Right atrium auricular region (tissue), 2 donors: ENCODE data around the gene PRDM5. TPM values are rescaled to one million over a fixed set of nuclear protein-coding genes. Genes with fewer than 3 reads are reported as not detected.

ENCODE experiments used
- DNase-seq: peaks from one replicate; pipeline ENCODE4 v3.0.0-alpha.2; 2019; ENCODE audit warnings: low spot score
- H3K27ac ChIP-seq, 2 donors: fragments of 200-600 bp; sonication (generic); 1 replicate in 1 of 2; 2 replicates in 1 of 2; pipeline ENCODE4 v1.5.1; 2016 to 2019
- H3K27me3 ChIP-seq, 2 donors: fragments of 200-600 bp; sonication (generic); one replicate each; pipeline versions ENCODE4 v1.5.1 to v1.6.0; 2017 to 2019
- H3K36me3 ChIP-seq: fragments of 200-600 bp; sonication (generic); one replicate; pipeline ENCODE4 v1.5.1; 2016
- H3K4me1 ChIP-seq, 2 donors: fragments of 200-600 bp; sonication (generic); one replicate each; pipeline versions ENCODE4 v1.5.1 to v1.6.0; 2017 to 2019
- H3K4me3 ChIP-seq, 2 donors: fragments of 200-600 bp; sonication (generic); 1 replicate in 1 of 2; 2 replicates in 1 of 2; pipeline ENCODE4 v1.5.1; 2017 to 2019; ENCODE audit warnings: mild to moderate bottlenecking in 1 of 2, moderate library complexity in 1 of 2
- H3K9me3 ChIP-seq, 2 donors: fragments of 200-600 bp; sonication (generic); one replicate each; pipeline ENCODE4 v1.5.1; 2019
- total RNA-seq, 2 donors: library from RNA; depleted of rRNA; stranded (reverse); fragments of >200 nt; gene quantifications; one replicate each; pipeline ENCODE4 v1.1.0, GENCODE V29; 2016
- TF ChIP-seq, protein P1 (sequence below), 2 donors: fragments of 200-600 bp; sonication (generic); IDR thresholded peaks; one replicate each; pipeline ENCODE4 v1.5.1; 2019; ENCODE audit warnings: antibody characterized with exemption in 2 of 2

PRDM5 gene
- total RNA-seq, 2 donors from 2014 or later: 8.1 to 12.8 TPM

GRCh38 chr4:120826449-120826848 lies 96.1 kb downstream of the PRDM5 start:
- Histone ChIP-seq H3K27me3 (no peaks in the 10 kb centered on the region), H3K9me3 (no peaks in the 10 kb centered on the region), H3K27ac (no peak overlapping the region), H3K36me3 (no peaks in the 10 kb centered on the region), H3K4me1 (no peaks in the 10 kb centered on the region), H3K4me3 (no peak overlapping the region)
- DNase-seq: no peak
- TF ChIP-seq, protein P1, sequence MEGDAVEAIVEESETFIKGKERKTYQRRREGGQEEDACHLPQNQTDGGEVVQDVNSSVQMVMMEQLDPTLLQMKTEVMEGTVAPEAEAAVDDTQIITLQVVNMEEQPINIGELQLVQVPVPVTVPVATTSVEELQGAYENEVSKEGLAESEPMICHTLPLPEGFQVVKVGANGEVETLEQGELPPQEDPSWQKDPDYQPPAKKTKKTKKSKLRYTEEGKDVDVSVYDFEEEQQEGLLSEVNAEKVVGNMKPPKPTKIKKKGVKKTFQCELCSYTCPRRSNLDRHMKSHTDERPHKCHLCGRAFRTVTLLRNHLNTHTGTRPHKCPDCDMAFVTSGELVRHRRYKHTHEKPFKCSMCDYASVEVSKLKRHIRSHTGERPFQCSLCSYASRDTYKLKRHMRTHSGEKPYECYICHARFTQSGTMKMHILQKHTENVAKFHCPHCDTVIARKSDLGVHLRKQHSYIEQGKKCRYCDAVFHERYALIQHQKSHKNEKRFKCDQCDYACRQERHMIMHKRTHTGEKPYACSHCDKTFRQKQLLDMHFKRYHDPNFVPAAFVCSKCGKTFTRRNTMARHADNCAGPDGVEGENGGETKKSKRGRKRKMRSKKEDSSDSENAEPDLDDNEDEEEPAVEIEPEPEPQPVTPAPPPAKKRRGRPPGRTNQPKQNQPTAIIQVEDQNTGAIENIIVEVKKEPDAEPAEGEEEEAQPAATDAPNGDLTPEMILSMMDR (IDR thresholded peaks at IDR 0.05): no peak

DNA sequence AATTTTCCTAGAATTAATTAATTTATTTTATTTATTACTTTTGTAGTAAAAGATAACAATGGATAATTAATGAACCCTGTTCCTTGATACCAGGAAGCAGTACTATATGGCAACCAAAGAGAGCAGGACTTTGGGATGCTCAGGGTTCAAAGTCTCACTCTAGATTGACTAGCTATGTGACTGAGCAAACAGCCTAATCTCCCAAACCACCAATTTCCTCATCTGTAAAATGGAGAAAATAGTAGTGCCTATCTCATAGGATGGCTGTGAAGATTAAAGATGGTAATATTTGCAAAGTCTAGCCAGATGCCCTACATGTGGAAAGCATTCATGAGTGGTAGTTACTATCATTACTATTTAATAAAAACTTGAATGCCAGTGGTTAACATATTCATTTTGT lies 97.6 kb downstream of the PRDM5 start:
- DNase-seq: no peak
- Histone ChIP-seq H3K4me1 (no peaks in the 10 kb centered on the region), H3K27ac (no peak overlapping the region), H3K36me3 (no peaks in the 10 kb centered on the region), H3K4me3 (no peak overlapping the region), H3K9me3 (no peaks in the 10 kb centered on the region), H3K27me3 (no peaks in the 10 kb centered on the region)
- TF ChIP-seq, protein P1 (IDR thresholded peaks at IDR 0.05): no peak

GRCh38 chr4:120821977-120822376 lies 100.5 kb downstream of the PRDM5 start:
- Histone ChIP-seq H3K4me3 (no peak overlapping the region), H3K27me3 (no peaks in the 10 kb centered on the region), H3K36me3 (no peaks in the 10 kb centered on the region), H3K27ac (no peak overlapping the region), H3K4me1 (no peaks in the 10 kb centered on the region), H3K9me3 (no peaks in the 10 kb centered on the region)
- no peak for DNase-seq
- TF ChIP-seq, protein P1 (IDR thresholded peaks at IDR 0.05): no peak

DNA sequence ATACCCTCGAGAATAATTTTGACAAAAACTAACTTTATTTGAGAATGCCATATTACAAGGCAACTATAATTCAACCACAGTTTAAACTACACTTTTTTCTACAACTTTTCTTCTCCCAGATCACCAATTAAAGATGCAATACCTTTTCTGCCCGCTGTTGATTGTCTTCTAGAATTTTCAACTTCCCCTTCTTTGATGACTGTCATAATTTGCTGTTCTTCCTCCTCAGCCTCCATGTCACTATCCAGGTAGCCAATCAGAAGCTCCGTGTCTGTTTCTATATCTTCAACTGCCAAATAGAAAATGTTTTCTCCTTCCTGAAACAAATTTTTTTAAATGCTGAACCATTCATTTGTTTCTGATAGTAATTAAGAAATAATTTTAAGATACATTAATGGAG lies 101.5 kb downstream of the PRDM5 start:
- H3K4me3 ChIP-seq: no peak overlapping the region
- DNase-seq: no peak
- TF ChIP-seq, protein P1 (IDR thresholded peaks at IDR 0.05): no peak
- H3K27me3 ChIP-seq: no peaks in the 10 kb centered on the region
- no peaks in the 10 kb centered on the region for H3K9me3 ChIP-seq
- H3K4me1 ChIP-seq: no peaks in the 10 kb centered on the region
- no peak overlapping the region for H3K27ac ChIP-seq
- no peaks in the 10 kb centered on the region for H3K36me3 ChIP-seq

DNA sequence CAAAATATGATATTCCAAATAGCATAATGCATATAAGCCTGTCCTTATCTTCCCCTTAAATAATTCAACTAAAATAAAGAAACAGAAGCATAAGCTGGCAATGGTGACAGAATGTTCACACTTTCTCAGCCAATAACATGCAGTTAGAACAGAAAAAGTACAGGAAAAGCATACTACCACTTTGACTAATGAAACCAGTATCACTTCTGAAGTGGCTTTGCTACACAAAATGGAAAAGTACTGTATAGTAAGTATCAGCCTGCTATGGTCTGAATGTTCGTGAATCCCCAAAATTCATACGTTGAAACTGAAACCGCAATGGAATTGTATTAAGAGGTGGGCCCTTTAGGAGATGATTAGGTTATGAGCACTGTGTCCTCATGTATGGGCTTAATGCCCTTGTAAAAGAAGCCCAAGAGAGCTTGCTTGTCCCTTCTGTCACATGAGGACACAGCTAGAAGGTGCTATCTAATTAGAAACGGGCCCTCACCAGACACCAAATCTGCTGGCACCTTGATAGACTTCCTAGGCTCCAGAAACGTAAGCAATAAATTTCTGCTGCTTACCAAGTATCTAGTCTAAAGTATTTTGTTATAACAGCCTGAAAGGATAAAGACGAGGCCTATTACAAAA lies 102.6 kb downstream of the PRDM5 start:
- Histone ChIP-seq H3K36me3 (no peaks in the 10 kb centered on the region), H3K9me3 (no peaks in the 10 kb centered on the region), H3K27ac (no peak overlapping the region), H3K27me3 (no peaks in the 10 kb centered on the region), H3K4me3 (no peak overlapping the region), H3K4me1 (no peaks in the 10 kb centered on the region)
- DNase-seq: no peak
- TF ChIP-seq, protein P1 (IDR thresholded peaks at IDR 0.05): no peak
